Osteoblast (primary cell): Measurements from ENCODE around the gene CCT3. TPM values are rescaled to one million over a fixed set of nuclear protein-coding genes. Genes with fewer than 3 reads are reported as not detected.

ENCODE experiments used
- DNase-seq: peaks from one replicate; pipeline ENCODE4 v3.0.0; 2011; ENCODE audit warnings: low spot score, mixed read lengths; ENCODE audit not compliant: insufficient read length; ENCODE audit errors: missing footprints
- H2AFZ ChIP-seq: 2 replicates; pipeline ENCODE4 v1.6.0; 2011; ENCODE audit warnings: mild to moderate bottlenecking, low read length
- H3K27ac ChIP-seq: 2 replicates; pipeline ENCODE4 v1.5.1; 2011; ENCODE audit warnings: mild to moderate bottlenecking, low read depth, low read length, moderate library complexity
- H3K27me3 ChIP-seq: 2 replicates; pipeline ENCODE4 v1.6.0; 2012; ENCODE audit warnings: mild to moderate bottlenecking, control low read depth, inconsistent platforms, low read length, moderate library complexity; ENCODE audit not compliant: insufficient read depth
- H3K36me3 ChIP-seq: 2 replicates; pipeline ENCODE4 v1.5.1; 2011; ENCODE audit warnings: mild to moderate bottlenecking, low read length, control low read depth, moderate library complexity; ENCODE audit not compliant: insufficient read depth
- H3K4me1 ChIP-seq: 2 replicates; pipeline ENCODE4 v1.5.1; 2011; ENCODE audit warnings: mild to moderate bottlenecking, low read length, control low read depth, moderate library complexity; ENCODE audit not compliant: insufficient read depth
- H3K4me2 ChIP-seq: 2 replicates; pipeline ENCODE4 v1.6.0; 2011; ENCODE audit warnings: mild to moderate bottlenecking, low read length; ENCODE audit not compliant: insufficient read depth
- H3K4me3 ChIP-seq: fragments of 200-600 bp; sonication (generic); 3 replicates; pipeline ENCODE4 v1.5.1; 2012; ENCODE audit warnings: mild to moderate bottlenecking, low read length, inconsistent platforms; ENCODE audit not compliant: insufficient read depth
- H3K79me2 ChIP-seq: 2 replicates; pipeline ENCODE4 v1.6.0; 2012; ENCODE audit warnings: mild to moderate bottlenecking, low read length, control low read depth, inconsistent platforms; ENCODE audit not compliant: insufficient read depth
- H3K9me3 ChIP-seq: 2 replicates; pipeline ENCODE4 v1.5.1; 2011; ENCODE audit warnings: low read depth, low read length, control low read depth
- H4K20me1 ChIP-seq: 2 replicates; pipeline ENCODE4 v1.6.0; 2012; ENCODE audit warnings: mild to moderate bottlenecking, low read length, control low read depth; ENCODE audit not compliant: insufficient read depth
- total RNA-seq: library from RNA; depleted of rRNA; stranded (reverse); fragments of >200 nt; gene quantifications from 2 replicates; pipeline ENCODE4 v1.2.3, GENCODE V29; 2012
- TF ChIP-seq, protein P1 (sequence below): IDR thresholded peaks from 2 replicates; pipeline ENCODE4 v1.5.1; 2011; ENCODE audit warnings: mild to moderate bottlenecking, low read depth, low read length, moderate library complexity; ENCODE audit errors: extremely low read depth

CCT3 gene
- 258 and 276 TPM in 2 replicates for total RNA-seq

DNA sequence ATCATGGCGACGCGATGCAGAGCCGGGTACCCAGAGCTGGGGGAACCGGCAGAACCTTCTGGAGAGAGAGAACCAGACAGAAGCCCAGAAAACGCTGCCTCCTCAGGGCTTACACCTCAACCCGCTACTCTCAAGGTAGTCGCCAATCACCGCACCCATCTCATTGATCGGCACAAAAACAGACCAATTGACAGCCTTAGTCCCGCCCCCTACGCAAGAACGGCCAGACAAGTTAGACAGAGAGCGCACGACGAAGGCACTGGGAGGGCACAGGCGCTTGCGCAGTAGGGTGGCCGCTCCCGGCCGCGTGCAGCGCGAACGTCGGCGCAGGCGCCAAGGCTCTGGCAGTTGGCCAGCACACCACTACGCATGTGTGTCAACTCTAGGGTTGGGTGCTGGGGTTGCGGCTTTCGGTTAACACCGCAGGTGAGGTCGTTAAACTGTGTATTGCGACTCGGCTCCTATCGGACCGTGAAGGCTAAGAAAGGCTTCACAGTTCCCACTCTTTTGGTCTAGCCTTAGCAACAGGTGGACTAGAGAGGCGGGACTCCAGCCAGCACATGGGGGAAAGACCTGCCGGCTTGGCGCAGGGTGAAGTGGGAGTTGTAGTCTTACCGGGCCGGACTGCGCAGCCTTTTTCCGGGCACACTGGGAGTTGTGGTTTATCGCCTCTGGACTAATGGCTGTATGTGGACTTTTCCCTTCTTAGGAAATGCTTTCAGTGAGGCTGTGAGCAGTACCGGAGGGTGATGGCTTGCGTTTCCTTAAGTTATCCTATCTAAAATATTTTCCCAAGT, at the start of gene CCT3, which contains the start of gene TSACC:
TSS of gene CCT3 (minus strand) at position 113 of the 797 bp plus-strand sequence. CDS start at position 5, 108 bp downstream.
TSS of gene TSACC (plus strand) at position 347 of the 797 bp plus-strand sequence. CDS start 1,232 bp downstream, outside the sequence.
- TF ChIP-seq, protein P1, sequence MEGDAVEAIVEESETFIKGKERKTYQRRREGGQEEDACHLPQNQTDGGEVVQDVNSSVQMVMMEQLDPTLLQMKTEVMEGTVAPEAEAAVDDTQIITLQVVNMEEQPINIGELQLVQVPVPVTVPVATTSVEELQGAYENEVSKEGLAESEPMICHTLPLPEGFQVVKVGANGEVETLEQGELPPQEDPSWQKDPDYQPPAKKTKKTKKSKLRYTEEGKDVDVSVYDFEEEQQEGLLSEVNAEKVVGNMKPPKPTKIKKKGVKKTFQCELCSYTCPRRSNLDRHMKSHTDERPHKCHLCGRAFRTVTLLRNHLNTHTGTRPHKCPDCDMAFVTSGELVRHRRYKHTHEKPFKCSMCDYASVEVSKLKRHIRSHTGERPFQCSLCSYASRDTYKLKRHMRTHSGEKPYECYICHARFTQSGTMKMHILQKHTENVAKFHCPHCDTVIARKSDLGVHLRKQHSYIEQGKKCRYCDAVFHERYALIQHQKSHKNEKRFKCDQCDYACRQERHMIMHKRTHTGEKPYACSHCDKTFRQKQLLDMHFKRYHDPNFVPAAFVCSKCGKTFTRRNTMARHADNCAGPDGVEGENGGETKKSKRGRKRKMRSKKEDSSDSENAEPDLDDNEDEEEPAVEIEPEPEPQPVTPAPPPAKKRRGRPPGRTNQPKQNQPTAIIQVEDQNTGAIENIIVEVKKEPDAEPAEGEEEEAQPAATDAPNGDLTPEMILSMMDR: no peak
- H3K27me3 ChIP-seq: peaks cover 3% of the 10 kb centered on the region

DNA sequence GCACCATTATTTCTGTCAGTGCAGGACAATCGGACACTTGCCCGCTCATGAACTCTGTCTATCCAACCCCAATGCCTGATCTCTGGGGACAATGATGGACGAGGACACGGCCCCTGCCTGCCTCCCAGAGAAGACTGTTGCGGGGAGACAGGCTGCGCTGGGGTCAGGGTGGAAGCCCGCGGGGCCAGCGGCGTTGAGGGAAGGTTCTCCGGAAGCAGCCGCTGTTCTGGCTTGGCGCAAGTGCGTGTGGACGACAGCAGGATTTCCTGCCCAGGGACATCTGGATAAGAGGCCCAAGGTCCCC, 49.7 kb upstream of the CCT3 start:
- Histone ChIP-seq H3K36me3 (no peaks in the 10 kb centered on the region), H3K4me2 (no peak overlapping the region), H3K4me1 (no peaks in the 10 kb centered on the region), H3K79me2 (no peaks in the 10 kb centered on the region), H3K27ac (no peak overlapping the region), H3K27me3 (peaks cover 57% of the 10 kb centered on the region), H3K9me3 (no peaks in the 10 kb centered on the region), H3K4me3 (no peak overlapping the region), H2AFZ (no peak overlapping the region), H4K20me1 (no peaks in the 10 kb centered on the region)
- TF ChIP-seq, protein P1: no peak
- DNase-seq: no peak

More for the DNA sequence above, at the start of gene CCT3, which contains the start of gene TSACC:
- Histone ChIP-seq H3K4me3 (peak within 1 kb of the TSS; percentile 97), H3K4me1 (peaks cover 16% of the 10 kb centered on the region), H4K20me1 (peaks cover 23% of the 10 kb centered on the region), H3K4me2 (peak within 1 kb of the TSS; percentile 97), H3K36me3 (peaks cover 31% of the 10 kb centered on the region), H3K9me3 (no peaks in the 10 kb centered on the region), H3K79me2 (peaks cover 40% of the 10 kb centered on the region), H2AFZ (peak within 1 kb of the TSS; percentile 99), H3K27ac (peak within 1 kb of the TSS; percentile 84)
- peak; percentile 99 for DNase-seq

DNA sequence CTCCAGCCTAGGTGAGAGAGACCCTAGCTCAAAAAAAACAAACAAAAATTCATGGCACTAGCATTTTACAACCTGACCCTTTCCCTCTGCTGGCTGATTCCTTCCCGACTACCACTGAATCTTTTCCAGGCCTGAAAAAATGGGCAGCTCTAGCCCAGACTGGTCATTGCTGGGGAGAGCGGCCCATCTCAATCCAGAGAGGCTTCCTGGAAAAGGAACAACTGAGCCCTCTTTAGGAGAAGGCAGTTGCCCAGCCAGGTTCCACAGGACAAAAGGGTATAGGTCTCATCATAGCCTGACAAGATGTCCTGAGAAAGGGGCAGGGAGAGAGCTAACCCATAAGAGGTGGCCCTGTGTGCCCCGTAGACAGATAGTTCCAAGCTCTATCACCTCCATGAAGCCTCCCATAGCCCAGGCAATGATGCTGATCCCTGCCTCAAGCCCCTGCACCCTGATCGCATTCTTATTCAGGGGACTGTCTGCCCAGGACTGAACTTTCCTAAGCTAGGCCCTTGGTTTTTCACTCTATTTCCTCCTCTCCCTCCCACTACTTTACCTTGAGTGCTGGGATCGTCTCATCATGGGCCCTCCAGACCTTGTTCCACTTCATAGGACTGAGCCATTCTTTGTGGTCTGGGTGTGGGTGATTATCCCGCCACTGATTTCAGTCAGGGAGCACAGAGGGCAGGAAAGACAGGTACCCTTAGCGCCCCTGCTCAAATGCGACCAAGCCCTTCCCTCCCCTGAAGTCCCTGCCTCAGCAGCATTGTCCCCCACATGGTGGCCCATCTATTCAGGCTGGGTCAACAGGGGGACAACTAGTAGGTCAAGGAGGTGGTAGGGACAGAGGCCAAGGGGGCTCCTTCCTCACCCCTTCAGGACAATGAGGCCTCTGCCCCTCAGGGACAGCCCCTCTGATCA, 49.1 kb upstream of the CCT3 start:
- Histone ChIP-seq H3K79me2 (no peaks in the 10 kb centered on the region), H3K9me3 (no peaks in the 10 kb centered on the region), H3K4me2 (no peak overlapping the region), H4K20me1 (no peaks in the 10 kb centered on the region), H3K4me1 (no peaks in the 10 kb centered on the region), H3K36me3 (no peaks in the 10 kb centered on the region), H3K27me3 (peaks cover 57% of the 10 kb centered on the region), H2AFZ (no peak overlapping the region), H3K4me3 (no peak overlapping the region), H3K27ac (no peak overlapping the region)
- TF ChIP-seq, protein P1: no peak
- DNase-seq: peak; percentile 78
